Tongue (tissue), 2 donors: ENCODE results near the gene CDK6. TPM values are rescaled to one million over a fixed set of nuclear protein-coding genes. Genes with fewer than 3 reads are reported as not detected.
A peak's percentile ranks its signal among the peaks of the same experiment; 100 is the strongest.

Experiments
- DNase-seq: peaks from one replicate; pipeline ENCODE4 v3.0.0-alpha.2; 2015
- total RNA-seq: library from RNA; depleted of rRNA; stranded (reverse); fragments of >200 nt; gene quantifications from one replicate; pipeline ENCODE4 v1.2.3, GENCODE V29; 2014

Gene CDK6
- total RNA-seq, 1 donor from 2014 or later, result 168 TPM

DNA sequence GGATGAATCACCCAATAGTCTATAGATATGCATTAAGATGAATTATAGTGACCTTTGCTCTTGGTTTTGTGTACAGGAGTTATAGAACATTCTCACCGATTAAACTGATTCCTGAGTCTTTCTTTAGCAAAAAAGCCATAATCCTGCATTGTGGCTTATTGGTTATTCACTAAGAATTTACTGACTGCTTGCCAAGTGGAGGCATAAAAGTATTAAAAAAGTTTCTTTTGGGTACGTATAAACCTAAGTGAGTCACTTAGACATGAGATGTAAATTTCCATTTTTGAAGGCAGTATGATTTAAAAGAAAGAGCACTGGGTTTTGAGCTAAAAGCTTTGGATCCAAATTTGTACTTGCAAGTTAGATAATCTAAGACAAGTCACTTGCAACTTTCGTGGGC, 100.7 kb downstream of the CDK6 start:
- no peak for DNase-seq

DNA sequence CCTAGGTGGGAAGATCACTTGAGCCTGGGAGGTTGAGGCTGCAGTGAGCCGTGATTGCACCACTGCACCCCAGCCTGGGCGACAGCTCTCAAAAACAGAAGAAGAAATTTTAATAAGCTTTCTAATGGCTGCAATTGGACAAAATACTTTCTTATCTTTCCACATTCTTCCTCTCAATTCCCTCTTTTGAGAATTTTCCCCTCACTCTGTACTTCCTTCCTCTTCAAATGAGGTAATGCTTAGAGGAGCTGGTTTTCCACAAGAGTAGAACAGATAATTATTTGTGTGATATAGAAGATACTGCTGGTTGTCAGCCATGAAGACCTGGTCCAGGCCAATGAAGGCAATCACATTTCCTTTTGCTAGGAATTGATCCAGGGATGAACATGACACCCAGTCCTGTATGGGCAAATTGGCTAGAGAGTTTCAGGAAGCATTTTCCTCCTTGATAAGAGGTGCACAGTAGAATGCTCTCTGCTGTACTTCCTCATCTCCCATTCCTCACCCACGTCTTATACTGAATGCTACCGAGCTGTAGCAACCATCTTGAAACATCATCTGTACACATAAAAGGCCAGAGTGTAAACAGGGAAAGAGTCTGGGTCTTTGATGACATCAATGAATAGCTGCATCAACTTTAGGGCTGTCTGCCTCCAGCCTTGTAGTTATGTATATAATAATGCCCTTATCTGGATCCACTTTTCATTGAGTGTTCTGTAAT, 103.9 kb downstream of the CDK6 start:
- DNase-seq, result no peak

DNA sequence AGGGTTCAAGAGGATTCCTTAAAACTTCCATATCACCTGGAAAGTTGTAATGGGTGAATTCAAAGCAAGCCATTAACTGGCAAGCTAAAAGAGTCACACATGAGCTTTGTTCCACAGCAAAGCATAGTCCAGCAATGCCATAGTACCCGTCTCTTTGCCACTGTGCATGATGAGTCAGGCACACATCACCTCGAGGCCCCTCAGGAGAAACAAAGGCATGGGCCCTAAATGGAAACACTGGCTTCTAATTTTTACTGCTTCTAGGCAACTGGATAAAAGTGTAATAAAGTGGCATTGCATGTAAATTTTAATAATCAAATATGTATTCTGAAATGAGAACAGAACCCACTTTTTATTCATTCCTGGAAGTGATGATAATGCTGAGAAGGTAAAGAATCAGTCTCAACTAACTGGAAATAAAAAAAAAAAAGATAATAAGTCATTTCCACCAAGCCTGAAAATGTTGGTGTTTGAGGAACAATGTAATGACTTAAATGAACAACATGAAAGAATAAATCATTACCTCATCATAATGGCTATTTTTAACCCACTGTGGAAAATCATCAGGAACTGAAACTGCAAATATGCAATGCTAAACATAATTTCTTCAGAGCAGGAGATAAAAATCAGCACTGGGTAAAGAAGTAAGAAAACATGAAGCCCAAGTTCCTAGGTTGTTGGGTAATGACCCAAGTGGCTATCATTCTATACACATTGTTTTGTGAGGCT, 104.9 kb downstream of the CDK6 start:
- no peak for DNase-seq

DNA sequence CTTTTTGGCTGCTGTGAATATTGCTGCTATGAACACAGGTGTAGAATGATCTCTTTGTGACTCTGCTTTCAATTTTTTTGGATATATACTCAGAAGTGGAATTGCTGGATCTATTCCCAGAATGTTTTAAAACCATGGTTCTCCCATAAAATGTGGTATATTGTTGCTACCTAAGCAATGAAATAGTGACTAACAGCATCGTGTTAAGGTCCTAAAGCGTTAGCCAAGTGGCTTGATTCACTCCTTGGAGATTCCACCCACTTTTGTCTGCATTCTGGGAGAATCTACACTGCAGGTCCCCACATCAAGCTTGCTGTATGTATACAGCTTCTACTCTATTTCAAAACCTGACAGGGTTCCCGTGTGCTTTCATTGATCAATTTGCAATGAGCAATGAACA, 105.6 kb downstream of the CDK6 start:
- no peak for DNase-seq

DNA sequence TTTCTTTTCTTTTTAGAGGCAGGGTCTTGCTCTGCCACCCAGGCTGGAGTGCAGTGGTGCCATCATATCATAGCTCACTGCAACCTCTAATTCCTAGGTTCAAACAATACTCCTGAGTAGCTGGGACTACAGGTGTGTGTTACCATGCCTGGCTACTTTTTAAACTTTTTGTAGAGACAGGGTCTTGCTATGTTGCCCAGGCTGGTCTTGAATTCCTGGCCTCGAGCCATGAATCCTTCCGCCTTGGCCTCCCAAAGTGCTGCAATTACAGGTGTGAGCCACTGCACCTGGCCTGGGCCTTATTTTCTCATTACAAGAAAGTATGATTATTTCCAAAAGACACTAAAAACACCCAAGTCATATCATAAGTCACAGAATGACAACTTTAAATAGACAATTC, 106.6 kb downstream of the CDK6 start:
- DNase-seq, result no peak

DNA sequence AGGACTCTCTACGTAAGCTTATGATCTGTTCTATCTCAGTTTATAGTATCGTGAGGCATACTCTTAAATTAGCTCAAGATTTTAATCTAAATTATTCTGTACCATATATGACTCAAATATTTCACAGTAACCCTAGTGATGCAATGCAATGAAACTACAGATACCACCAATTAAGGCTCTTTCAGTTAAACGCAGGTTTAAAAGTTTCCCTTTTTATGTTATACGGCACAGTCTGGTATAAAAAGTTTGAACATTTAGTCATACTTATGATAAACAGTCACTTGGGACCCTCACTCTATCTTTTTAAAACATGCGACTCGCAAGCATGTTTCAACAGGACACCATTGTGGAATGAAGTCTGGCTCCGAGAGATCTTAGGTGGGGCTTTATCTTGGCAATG, 107.2 kb downstream of the CDK6 start:
- DNase-seq, result no peak

DNA sequence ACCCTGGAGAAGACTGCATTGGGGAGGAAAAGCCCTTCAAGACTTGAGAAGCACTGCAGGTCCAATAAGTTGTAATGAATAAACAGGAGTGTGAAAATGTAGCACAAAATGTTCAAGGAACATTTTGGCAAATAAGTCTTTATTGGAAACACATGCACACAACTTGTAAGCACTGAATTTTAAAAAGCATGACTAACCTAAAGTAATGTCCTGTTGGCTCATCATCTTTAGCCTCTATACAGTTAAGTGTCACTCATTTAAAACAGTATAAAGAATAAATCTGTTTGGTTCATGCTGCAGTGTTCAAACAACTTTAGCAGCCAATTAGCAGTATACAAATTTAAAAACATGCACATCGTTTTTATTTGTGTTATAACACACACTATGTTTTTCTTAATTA, 108.6 kb downstream of the CDK6 start:
- DNase-seq, result no peak

DNA sequence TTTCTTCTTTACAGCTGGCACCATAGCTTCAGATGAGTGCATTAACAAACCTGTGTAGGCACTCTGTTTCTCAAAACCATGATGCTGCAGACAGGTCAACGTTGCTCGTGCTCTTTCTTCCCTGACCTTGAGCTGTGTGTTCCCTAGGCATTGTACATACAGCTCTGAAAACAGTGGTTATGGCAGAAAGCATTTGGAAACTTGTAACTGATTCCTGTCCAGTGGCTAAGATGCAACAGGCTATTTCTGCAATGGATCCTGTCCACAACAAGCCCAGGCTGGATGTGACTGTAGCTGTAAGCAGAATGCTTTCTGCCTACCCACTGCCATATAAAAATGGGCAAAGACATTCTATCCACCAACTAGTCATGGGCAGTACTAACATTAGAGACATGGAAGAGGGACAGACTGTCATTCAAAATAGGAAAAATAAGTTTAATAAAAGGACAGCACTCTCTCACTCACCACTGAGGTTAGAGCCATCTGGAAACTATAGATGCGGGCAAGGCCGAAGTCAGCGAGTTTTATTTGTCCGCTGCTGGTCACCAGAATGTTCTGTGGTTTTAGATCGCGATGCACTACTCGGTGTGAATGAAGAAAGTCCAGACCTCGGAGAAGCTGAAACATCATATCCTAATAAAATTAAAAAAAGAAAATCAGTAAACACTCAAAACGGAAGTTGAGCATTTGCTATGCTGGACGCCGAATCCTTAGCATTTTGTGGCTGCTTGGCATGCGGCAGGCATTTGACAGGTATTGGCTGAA, 111.0 kb downstream of the CDK6 start:
- DNase-seq, result no peak

DNA sequence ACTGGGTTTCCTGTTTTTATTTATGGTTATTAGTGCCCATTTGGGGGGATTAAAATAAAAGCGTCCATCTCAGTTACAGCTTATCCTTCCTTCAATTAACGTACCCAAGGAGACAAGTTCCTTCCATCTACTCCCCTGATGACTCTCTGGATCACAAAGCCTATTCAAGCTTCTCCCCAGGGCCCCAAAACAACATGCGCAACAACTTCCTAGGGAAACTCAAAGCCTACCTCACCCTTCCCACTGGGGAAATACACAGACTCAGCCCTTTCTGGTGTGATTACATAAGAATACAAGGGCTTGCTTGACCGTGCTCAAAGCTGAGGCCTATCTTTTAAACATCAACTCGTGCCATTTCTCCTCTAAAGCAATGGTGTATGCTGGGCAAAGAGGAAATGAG, 112.4 kb downstream of the CDK6 start:
- DNase-seq, result peak; percentile 57

DNA sequence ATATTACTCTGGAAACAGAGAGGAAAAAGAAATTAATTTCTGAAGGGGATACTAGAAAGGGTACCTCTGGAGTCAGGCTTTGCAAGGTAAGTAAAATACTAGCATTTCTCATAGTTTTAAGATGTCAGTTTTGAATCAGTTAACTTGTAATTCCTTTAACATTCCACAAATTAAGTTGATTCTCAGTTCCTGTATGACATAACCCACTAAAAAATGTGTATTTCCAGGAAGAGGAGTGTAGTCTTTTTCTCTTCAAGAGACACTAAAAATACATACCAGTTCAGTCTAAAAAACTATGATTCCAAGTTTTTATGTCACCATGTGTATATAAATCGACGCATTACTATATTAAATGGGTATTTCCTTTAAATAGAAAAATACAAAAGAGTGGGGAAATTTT, 113.2 kb downstream of the CDK6 start:
- DNase-seq, result peak; percentile 53

DNA sequence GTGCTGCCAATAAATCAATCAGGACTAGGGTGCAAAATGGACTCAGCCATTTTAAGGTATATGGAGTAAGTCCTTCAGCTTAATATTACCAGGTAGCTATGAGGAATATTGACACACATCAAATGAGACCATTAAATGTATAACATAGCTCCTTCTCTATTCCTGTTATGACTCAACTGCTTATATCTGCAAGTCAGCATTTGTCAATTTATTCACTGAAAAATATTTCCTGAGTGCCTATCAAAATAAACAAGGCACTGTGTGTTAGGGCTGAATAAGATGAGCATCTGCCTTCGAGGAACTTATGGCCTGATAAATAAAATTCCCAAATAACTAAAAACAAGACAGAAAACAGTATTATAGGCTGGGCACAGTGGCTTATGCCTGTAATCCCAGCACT, 113.8 kb downstream of the CDK6 start:
- no peak for DNase-seq

DNA sequence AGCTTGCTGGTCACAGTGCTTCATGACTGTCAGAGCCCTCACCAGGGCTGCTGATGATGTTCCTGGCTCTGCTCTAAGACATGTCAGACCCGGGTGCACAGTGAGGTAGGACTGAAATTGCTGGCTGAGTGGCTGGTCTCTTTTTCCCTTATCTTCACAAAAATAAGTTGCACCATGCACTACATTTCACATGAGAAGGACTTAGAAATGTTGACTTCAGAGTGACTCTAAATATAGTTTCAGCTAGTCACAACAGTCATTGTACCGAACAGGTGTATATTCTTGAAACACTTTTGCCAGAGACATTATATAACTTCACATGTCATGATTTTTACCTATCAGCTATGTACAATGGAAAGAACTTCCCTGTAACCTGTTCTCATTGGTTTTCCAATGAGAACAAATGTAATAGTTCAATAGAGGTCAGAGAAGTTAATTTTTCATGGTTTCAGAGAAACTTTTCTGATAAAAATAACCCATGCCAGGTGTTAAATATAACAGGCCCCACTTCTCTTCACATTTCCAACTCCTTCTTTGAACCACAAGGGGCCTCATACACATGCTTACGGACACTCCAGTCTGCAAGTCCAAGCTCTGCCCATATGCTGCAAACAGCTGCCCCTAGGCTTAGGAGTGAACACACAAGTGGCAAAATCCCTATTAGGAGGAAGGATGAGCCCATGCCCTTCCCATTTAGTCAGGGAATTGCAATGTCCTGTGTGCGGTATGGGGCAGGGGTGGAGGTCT, 115.6 kb downstream of the CDK6 start:
- DNase-seq, result peak; percentile 81

DNA sequence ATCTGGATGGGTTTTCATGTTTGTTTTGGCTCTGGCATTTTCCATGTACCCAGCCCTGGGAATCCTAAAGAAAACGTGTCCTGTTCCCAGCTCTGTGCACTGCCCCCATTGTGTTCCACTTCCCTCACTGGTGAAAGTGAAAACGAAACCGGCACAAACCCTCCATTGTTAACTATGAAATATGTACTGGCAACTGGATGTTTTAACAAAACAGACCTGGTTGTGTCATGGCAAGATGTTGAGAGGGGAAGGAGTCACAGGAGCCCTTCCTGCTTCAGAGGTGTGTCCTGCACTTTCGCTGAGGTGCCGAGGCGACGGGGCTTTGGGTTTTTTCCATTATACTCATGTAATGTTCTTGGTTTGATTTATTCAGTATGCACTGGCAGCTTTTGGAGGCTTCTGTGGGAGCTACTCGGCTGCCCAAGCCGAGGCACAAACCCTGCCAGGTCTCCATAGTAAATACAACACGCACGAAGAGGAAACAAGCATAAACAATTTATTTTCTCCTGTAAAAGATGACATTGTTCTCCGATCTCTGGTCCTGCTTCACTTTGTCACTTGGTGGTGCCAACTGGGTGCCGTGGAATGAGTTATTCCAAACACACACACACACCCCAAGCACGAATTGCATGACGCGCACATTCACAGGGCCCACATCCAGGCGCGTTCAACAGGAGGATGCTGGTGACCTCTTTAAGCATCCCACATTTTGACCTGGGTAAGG, 118.2 kb downstream of the CDK6 start:
- DNase-seq, result peak; percentile 69

DNA sequence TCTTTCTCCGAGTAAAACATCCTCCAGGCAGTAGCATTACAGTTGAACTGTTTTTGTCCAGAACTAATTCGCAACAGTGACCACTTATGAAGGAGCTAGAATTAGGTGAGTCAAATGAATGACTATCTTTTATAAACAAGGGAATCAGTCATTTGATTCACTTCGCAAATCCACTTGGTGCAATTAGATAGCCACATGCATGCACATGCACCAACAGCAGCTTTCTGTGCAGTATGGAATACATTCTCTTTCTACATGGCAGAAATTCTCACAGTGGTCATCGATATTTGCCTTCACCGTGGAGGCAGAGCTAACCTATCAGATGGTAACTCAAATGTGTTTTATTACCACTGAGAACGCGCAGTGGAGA, 118.8 kb downstream of the CDK6 start:
- DNase-seq, result no peak

DNA sequence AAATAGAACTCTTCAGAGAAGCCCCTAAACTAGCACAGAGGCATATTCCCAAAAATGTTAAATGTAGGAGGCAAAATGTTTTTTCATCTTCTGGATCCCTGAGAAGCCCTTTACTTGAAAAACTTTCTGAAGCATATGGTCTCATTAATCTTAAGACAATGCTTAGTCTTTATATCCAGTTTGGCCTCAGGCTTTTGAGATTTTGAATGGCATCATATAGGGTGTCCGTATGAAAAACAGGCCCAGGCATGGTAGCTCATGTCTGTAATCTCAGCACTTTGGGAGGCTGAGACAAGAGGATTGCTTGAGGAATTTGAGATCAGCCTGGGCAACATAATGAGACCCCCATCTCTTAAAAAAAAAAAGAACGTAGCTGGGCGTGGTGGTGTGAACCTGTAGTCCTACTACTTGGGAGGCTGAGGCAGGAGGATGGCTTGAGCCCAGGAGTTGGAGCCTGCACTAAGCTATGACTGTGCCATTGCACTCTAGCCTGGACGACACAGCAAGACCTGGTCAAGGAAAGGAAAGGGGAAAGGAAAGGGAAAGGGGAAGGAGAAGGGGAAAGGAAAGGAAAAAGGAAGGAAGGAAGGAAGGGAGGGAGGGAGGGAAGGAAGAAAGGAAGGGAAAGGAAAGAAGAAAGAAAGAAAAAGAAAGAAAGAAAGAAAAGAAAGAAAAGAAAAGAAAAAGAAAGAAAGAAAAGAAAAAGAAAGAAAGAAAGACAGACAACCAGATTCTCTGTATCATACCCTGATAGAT, 119.4 kb downstream of the CDK6 start:
- DNase-seq, result no peak

DNA sequence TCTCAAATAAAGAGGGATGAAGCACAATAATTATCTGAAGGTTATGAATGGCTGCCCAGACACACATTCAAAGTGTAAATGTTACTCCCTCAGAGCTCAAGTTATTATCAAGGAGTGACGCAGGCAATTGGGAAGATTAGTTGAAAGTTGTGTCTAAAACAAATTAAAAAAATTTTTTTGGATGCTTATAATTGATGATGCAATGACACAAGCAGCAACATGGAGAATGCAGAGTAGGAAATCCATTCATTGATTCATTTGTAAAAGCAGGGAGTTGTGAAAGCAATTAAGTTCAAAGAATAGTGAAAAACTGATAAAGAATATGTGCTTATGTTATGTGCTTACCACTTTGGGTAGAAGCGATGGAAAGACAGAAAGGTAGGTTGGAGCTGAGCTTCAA, 120.4 kb downstream of the CDK6 start:
- DNase-seq, result no peak

DNA sequence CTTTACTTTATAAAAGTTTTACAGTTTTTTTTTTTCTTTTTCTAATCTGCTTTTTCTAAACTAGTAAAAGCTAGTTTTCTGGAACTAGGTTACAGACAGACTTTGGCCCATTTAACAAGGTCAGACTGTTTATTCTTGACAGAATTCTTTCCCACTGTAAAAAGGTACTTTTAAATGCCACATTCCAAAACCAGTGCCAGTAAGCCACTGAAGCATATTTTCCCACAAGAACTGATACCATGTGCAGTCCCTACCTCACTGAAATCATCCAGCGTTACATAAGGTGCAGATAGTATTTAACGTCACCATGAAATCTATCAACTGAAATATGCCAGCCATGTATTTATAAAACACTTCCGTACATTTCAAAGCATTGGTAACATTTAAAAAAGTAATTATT, 121.6 kb downstream of the CDK6 start:
- no peak for DNase-seq

DNA sequence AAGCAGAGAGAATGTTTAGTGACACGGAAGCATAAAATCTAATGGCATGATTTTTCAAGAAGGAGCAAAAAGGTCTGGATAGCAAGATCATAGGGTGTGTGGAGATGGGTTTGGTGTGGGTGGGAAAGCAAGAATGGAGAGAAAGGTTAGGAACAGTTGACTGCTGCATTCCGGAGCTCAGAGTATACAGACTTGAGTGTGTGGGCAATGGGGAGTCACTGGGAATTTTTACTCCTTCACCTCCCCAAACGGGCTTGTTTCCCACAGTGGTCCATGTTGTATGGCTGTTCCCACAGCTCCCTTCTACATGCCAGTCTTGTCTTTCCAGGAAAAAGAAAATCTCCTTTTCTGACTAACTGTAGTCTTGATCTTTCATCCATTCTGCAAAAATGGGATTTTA, 122.1 kb downstream of the CDK6 start:
- DNase-seq, result no peak

DNA sequence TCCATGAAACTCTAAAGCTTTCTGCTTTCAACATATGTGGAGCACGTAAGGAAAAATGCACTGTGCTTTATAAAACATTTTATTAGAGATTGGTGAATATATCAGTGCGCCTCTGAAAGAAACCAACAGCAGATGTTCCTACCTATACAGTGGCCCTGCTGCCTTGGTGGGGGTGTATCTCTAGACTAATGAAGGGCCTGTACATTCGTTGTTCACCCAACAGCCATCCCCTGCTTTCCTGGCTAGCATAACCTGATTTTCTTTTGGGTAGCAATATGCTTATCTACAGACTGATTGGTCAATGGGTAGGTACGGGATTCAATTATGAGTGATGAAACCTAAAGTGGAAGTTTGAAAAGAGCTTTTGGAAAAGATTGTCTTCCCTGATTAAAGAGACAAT, 126.5 kb downstream of the CDK6 start:
- no peak for DNase-seq

DNA sequence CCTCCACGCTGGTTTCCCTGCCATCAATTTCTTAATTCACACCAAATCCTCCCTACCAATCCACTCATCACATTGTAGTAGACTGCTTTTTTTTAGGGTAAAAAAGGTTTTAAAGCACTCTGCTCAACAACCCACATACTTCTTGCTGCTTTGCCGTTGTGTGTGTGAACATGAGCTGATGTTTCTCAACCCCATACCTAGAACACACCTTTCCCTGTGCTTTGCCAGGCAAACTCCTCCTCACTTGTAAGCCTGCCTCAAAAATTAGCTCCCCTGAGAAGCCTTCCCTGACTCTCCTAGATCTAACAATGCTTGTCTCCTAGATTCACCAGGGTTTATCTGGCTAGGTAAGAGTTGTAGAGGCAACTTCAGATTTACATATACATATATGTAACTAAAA, 127.2 kb downstream of the CDK6 start:
- no peak for DNase-seq
